Liver (tissue), 3 donors: ENCODE data around the gene OGFR.

Experiments
- CTCF ChIP-seq: fragments of 150-350 bp; IDR thresholded peaks from 2 replicates; pipeline ENCODE4 v1.5.1; 2017; ENCODE audit warnings: improper control_type of control experiment, low read depth, low read length; ENCODE audit not compliant: missing input control
- EGR1 ChIP-seq, 2 donors: IDR thresholded peaks; 2 replicates each; pipeline ENCODE4 v1.6.1; 2016 to 2018; ENCODE audit warnings: antibody characterized with exemption in 2 of 2, low read depth in 2 of 2
- HNF4A ChIP-seq, 2 donors: conservative IDR thresholded peaks; 2 replicates each; pipeline ENCODE4 v1.6.1; 2016; ENCODE audit warnings: antibody characterized with exemption in 2 of 2, mild to moderate bottlenecking in 2 of 2
- MAX ChIP-seq: IDR thresholded peaks from 2 replicates; pipeline ENCODE4 v1.6.1; 2016; ENCODE audit warnings: antibody characterized with exemption
- RAD21 ChIP-seq, 2 donors: IDR thresholded peaks; 2 replicates each; pipeline ENCODE4 v1.6.1; 2016; ENCODE audit warnings: antibody characterized with exemption in 2 of 2, mild to moderate bottlenecking in 2 of 2
- REST ChIP-seq: IDR thresholded peaks from 2 replicates; pipeline ENCODE4 v1.6.1; 2016; ENCODE audit warnings: antibody characterized with exemption, mild to moderate bottlenecking
- TAF1 ChIP-seq: conservative IDR thresholded peaks from 2 replicates; pipeline ENCODE4 v1.6.1; 2016; ENCODE audit warnings: antibody characterized with exemption, mild to moderate bottlenecking
- donor health status: healthy.
- donor health status: healthy.

- TF ChIP-seq EGR1 (IDR thresholded peaks at IDR 0.05; ENCODE audit: low read depth in 2 of 2) (no peak), MAX (no peak), CTCF (no peak), TAF1 (no peak), RAD21 (IDR thresholded peaks at IDR 0.05) (no peak), REST (no peak), HNF4A (conservative IDR thresholded peaks at IDR 0.05) (no peak)
Observed at GRCh38 chr20:62762801-62763368, 41.8 kb upstream of the OGFR start.
